Stimulated activated memory B cell treated with anti-CD40 and anti-IgM and Interleukin-4, amounts not matched to agents 10 μg/mL and 1 μg/mL and 100 μg/mL, for 72 hours (primary cell): Measurements from ENCODE around the gene YAF2.
A peak's percentile ranks its signal among the peaks of the same experiment; 100 is the strongest.
"Not testable (repeated sequence)": the region's sequence is repeated elsewhere in the genome, so short reads cannot be mapped to it uniquely, and the experiment has no call there.

ENCODE experiments used
- ATAC-seq: fragments of 150-1000 bp; cut with Tn5 transposase; 2 replicates; pipeline ENCODE4 v1.10.0; 2021
- H3K27ac Mint-ChIP-seq: one replicate; pipeline ENCODE4 v1.8.0; 2022; ENCODE audit warnings: mild to moderate bottlenecking, mixed read lengths
- H3K27me3 Mint-ChIP-seq: one replicate; pipeline ENCODE4 v1.8.0; 2022; ENCODE audit warnings: mixed read lengths
- H3K36me3 Mint-ChIP-seq: one replicate; pipeline ENCODE4 v1.8.0; 2022; ENCODE audit warnings: mixed read lengths
- H3K4me1 Mint-ChIP-seq: one replicate; pipeline ENCODE4 v1.8.0; 2022; ENCODE audit warnings: mixed read lengths
- H3K4me3 Mint-ChIP-seq: one replicate; pipeline ENCODE4 v1.8.0; 2022; ENCODE audit warnings: mild to moderate bottlenecking, moderate library complexity, mixed read lengths
- H3K9me3 Mint-ChIP-seq: one replicate; pipeline ENCODE4 v1.8.0; 2022; ENCODE audit warnings: mixed read lengths

Gene YAF2

DNA sequence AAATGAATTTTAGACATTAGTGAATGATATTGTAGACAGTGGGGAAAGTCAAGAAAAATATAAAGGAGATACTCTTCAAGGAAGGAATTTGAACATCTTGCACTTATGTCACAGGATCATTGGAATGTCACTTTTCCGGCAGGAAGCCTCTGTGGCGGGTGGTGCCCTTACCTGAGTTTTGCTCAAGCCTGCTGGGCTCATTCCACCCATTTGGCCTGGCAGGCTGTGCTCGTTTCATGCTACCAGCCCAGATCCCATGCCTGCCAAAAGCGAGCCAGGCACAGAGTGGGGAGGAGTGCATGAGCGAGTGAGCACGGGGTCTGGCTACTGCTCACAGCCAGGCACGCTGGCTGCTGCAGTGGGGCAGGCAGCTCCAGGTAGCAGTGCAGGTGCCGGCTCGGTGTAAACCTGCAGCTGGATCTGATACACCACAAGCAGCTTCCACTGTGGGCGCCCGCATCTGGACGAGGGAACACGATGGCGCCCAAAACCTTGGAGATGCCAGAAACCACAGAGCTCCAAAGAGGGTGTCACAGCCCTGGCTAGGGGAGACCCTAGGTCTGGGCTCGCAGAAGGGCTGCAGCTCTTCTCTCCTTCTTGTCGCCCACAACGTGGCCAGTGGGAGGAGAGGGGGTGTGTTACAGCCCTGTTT lies 28.7 kb upstream of the YAF2 start:
- ATAC-seq: no peak
- Mint-ChIP-seq H3K9me3 (no peaks in the 10 kb centered on the region), H3K27ac (no peak overlapping the region), H3K36me3 (no peaks in the 10 kb centered on the region), H3K27me3 (peaks cover 22% of the 10 kb centered on the region), H3K4me3 (no peak overlapping the region), H3K4me1 (no peaks in the 10 kb centered on the region)

DNA sequence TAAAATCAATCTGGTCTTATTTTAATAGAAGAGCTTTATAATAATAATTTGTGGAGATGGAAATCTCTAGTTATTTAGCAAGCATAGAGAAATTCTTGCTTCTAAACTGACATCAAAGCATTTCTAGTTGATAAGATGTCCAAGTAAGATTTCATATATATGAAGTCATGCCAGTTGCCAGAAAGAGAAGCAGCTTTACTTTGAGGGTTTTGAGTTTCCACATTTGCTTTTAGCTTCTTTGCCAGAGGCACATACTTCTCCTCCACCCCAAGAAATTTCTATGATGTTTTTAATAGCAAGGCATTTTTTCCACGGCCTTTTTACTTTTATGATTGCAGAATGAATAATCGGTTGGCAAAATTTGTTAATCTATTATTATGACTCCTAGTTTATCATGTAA lies 24.2 kb upstream of the YAF2 start:
- no peak for ATAC-seq
- H3K36me3 Mint-ChIP-seq: peaks cover 2% of the 10 kb centered on the region
- no peak overlapping the region for H3K27ac Mint-ChIP-seq
- no peaks in the 10 kb centered on the region for H3K4me1 Mint-ChIP-seq
- no peak overlapping the region for H3K4me3 Mint-ChIP-seq
- no peaks in the 10 kb centered on the region for H3K9me3 Mint-ChIP-seq
- peaks cover 13% of the 10 kb centered on the region for H3K27me3 Mint-ChIP-seq

DNA sequence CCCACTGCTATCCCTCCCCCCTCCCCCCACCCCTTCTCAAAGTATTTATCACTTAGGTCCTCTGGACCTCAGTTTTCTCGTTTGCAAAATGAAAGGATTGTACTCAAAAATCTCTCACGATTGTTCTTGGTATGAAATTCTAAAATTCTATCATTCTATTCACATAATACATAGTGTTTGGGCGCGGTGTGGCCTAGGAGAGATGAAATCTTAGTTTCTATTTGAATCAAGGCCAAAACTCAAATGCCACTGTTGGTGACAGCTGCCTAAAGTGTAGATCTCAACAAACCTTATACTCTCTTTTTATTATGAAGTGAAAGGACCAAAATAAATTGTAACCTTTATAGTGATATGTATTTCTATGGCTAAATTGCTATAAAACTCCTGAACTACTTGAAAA lies 23.7 kb upstream of the YAF2 start:
- no peaks in the 10 kb centered on the region for H3K9me3 Mint-ChIP-seq

DNA sequence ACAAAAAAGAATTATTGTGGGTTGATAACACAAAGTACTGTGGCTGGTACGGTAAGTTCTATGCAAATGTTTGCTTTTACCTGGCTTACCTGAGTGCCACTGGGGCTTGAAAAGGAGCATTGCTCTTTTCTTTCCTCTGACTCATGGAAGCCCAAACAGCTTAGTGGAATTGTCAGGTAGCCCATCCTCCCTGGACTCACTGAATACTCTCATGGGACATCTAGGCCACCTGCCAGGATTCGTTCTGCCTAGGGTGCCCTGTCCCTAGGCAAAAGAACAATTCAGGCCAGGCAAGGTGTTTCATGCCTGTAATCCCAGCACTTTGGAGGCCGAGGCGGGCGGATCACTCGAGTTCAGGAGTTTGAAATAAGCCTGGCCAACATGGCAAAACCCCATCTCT lies 22.5 kb upstream of the YAF2 start:
- no peaks in the 10 kb centered on the region for H3K4me1 Mint-ChIP-seq
- H3K36me3 Mint-ChIP-seq: peaks cover 5% of the 10 kb centered on the region
- no peak overlapping the region for H3K27ac Mint-ChIP-seq
- no peaks in the 10 kb centered on the region for H3K9me3 Mint-ChIP-seq
- peaks cover 9% of the 10 kb centered on the region for H3K27me3 Mint-ChIP-seq
- no peak overlapping the region for H3K4me3 Mint-ChIP-seq
- ATAC-seq: no peak

More for the DNA sequence above, 23.7 kb upstream of the YAF2 start:
- H3K4me3 Mint-ChIP-seq: no peak overlapping the region
- no peak overlapping the region for H3K27ac Mint-ChIP-seq
- H3K36me3 Mint-ChIP-seq: peaks cover 5% of the 10 kb centered on the region
- peaks cover 14% of the 10 kb centered on the region for H3K27me3 Mint-ChIP-seq
- ATAC-seq: no peak
- no peaks in the 10 kb centered on the region for H3K4me1 Mint-ChIP-seq

DNA sequence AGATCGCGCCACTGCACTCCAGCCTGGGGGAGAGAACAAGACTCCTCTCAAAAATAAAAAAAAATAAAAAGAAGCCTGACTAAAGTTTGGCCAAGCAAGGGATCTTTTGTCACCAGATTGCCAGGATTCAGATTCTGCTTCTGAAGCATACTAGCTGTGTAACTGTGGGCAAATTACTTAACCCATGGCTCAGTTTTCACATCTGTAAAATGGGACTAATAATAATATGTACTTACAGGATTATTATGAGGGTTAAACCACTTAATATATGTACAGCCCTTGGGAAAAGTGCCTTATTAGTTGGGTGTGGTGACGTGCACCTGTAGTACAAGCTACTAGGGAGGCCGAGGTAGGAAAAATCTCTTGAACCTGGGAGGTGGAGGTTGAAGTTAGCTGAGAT lies 21.7 kb upstream of the YAF2 start:
- no peak overlapping the region for H3K4me3 Mint-ChIP-seq
- H3K27me3 Mint-ChIP-seq: peaks cover 9% of the 10 kb centered on the region
- no peaks in the 10 kb centered on the region for H3K4me1 Mint-ChIP-seq
- H3K36me3 Mint-ChIP-seq: peaks cover 5% of the 10 kb centered on the region
- ATAC-seq: no peak
- no peaks in the 10 kb centered on the region for H3K9me3 Mint-ChIP-seq
- no peak overlapping the region for H3K27ac Mint-ChIP-seq

DNA sequence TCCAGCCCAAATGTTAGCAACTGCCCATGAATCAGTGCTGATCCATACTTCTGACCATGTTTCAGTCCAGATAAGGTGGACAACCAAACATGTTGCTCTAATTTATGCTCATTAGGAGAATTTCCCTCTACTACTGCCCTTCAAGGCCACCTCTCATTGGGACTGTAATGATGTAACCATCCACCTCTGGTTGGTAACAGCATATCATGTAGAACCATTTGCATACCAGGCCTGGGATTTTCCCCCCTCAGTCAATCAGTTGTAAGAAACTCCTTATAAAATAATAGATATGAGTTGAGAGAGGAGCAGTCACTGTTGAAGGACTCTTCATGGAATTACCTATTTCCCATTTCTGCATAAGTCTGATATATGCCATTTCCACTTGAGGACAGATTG lies 17.8 kb upstream of the YAF2 start:
- Mint-ChIP-seq H3K4me3 (no peak overlapping the region), H3K27ac (no peak overlapping the region), H3K27me3 (peaks cover 9% of the 10 kb centered on the region), H3K4me1 (no peaks in the 10 kb centered on the region), H3K9me3 (peaks cover 8% of the 10 kb centered on the region), H3K36me3 (peaks cover 11% of the 10 kb centered on the region)
- no peak for ATAC-seq

DNA sequence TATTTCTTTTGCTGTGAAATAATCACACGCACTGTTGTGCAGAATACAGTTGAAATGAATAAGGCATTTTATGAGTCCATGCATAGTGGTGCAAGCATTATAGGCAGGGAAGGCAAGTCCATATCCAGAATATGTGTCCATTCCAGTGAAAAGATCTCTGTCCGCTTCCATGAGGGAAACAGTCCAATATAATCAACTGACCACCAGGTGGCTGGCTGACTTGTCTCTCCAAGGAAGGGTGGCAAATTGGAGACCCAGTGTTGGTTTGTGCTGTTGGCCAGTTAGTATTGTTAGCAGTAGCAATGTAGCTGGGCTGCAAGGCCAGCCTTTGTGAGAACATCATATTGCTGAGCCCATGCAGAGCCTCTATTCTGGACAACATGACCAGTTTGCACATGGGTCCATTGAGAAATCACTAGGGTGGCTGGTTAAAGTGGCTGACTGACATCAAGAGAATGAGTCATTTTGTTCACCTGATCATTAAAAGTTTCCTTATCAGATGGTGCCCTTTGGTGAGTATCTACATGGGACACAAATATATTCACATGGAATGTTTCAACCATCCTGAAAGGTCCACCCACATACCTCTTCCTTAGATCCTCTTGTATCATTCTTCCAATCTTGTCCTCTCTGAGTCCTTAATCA lies 17.3 kb upstream of the YAF2 start:
- Mint-ChIP-seq H3K4me1 (no peaks in the 10 kb centered on the region), H3K4me3 (no peak overlapping the region), H3K9me3 (peaks cover 8% of the 10 kb centered on the region), H3K27ac (no peak overlapping the region), H3K36me3 (peaks cover 11% of the 10 kb centered on the region), H3K27me3 (peaks cover 9% of the 10 kb centered on the region)
- ATAC-seq: no peak

DNA sequence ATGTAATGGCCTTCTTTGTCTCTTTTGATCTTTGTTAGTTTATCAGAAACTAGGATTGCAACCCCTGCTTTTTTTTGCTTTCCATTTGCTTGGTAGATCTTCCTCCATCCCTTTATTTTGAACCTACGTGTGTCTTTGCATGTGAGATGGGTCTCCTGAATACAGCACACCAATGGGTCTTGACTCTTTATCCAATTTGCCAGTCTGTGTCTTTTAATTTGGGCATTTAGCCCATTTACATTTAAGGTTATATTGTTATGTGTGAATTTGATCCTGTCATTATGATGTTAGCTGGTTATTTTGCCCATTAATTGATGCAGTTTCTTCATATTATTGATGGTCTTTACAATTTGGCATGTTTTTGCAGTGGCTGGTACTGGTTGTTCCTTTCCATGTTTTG lies 14.6 kb upstream of the YAF2 start:
- H3K4me3 Mint-ChIP-seq, H3K9me3 Mint-ChIP-seq, ATAC-seq, H3K27ac Mint-ChIP-seq, H3K27me3 Mint-ChIP-seq, H3K4me1 Mint-ChIP-seq: not testable (repeated sequence)
- peaks cover 11% of the 10 kb centered on the region for H3K36me3 Mint-ChIP-seq

DNA sequence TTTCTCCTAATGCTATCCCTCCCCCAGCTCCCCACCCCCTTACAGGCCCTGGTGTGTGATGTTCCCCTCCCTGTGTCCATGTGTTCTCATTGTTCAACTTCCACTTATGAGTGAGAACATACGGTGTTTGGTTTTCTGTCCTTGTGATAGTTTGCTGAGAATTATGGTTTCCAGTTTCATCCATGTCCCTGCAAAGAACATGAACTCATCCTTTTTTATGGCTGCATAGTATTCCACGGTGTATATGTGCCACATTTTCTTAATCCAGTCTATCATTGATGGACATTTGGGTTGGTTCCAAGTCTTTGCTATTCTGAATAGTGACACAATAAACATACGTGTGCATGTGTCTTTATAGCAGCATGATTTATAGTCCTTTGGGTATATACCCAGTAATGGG lies 11.0 kb upstream of the YAF2 start:
- not testable (repeated sequence) for H3K4me3 Mint-ChIP-seq, H3K27me3 Mint-ChIP-seq, ATAC-seq, H3K4me1 Mint-ChIP-seq, H3K9me3 Mint-ChIP-seq, H3K27ac Mint-ChIP-seq, H3K36me3 Mint-ChIP-seq

DNA sequence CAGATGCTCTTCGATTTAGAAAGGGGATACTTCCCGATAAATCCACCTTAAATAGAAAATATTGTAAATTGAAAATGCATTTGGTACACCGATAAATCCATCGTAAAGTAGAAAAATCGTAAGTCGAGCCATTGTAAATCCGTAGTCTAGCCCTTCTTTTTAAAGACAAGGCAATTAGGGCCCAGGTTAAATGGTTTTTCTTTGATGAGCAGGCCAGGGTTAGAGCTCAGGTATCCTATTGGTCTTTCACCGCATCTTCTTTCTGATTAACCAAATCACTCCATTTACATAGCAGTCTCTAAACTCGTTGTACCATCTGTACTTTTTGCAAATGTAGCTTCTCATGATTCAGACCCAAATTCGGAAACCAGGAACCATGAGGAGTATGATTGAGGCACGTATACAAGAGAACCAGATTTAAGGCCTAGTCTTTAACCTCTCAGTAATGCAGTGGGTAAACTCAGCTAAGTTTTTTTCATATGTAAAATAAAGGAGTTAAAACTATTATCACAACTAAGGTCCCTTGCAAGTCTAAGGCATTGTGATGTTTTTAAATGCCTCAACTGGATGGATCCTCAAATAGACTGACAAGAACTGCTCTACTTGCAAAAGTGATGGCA lies 2.2 kb upstream of the YAF2 start:
- H3K4me1 Mint-ChIP-seq: peaks cover 27% of the 10 kb centered on the region
- H3K27me3 Mint-ChIP-seq: no peaks in the 10 kb centered on the region
- no peak overlapping the region for H3K4me3 Mint-ChIP-seq
- no peak overlapping the region for H3K27ac Mint-ChIP-seq
- no peak for ATAC-seq
- H3K36me3 Mint-ChIP-seq: peaks cover 8% of the 10 kb centered on the region
- H3K9me3 Mint-ChIP-seq: no peaks in the 10 kb centered on the region

DNA sequence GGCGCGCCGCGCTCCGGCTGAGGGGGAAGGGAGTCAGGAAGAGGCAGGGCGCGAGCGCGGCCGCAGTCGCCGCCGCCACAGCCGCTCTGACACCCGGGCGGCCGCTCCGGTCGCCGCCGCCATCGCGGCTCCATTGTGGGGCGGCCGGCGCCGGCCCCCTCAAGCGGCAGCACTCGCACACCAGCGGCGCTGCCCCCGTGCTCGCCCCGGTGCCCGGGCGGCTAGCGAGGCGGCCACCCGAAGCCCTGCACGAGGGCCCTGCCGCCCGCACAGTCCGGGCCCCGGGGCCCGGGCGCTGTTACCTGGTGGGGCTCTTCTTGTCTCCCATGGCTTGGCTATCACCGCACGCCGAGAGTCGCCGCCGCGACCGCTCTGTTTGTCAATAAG lies 202 bp downstream of the YAF2 start:
- no peaks in the 10 kb centered on the region for H3K9me3 Mint-ChIP-seq
- ATAC-seq: peak; percentile 73
- H3K4me3 Mint-ChIP-seq: peak overlapping the region; percentile 92
- peaks cover 21% of the 10 kb centered on the region for H3K36me3 Mint-ChIP-seq
- H3K27ac Mint-ChIP-seq: peak overlapping the region; percentile 85
- peaks cover 39% of the 10 kb centered on the region for H3K4me1 Mint-ChIP-seq
- H3K27me3 Mint-ChIP-seq: no peaks in the 10 kb centered on the region

DNA sequence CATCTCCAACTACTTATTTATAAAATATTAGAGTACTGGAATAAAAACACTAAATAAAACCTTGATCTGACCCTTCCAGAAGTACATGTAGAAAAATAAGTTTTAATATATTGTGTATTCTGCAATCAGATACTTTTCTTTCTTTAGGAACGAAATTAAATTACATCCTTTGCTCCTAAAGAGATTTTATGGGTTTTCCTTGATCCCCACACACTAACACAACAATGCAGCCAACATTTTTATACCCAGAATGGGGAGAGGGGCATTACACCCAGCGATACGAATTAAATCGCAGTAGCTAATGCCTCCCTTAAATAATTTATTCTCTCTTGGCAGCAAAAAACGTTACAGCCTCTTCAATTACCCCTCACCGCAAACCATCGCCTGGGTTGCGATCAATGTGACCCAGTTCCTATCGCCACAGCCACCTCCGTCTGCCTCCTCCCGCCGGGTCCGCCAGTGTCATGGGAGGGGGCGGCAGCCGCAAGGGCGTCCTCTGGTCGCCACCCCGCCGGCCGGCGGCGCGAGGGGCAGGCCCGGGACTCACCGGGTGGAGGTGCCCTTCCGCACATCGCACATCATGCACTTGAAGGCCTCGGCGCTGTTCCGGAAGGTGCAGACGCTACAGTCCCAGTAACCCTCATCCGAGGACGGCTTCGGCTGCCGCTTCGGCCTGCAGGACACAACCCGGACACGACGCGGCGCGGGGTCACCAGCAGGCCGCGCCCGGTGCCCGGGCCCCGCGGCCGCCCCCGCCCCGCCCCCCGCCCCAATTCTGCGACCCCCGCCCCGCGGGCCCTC lies 796 bp downstream of the YAF2 start:
- peak; percentile 92 for ATAC-seq
- Mint-ChIP-seq H3K36me3 (peaks cover 21% of the 10 kb centered on the region), H3K27me3 (no peaks in the 10 kb centered on the region), H3K9me3 (no peaks in the 10 kb centered on the region), H3K4me3 (peak overlapping the region; percentile 88), H3K27ac (peak overlapping the region; percentile 85), H3K4me1 (peaks cover 45% of the 10 kb centered on the region)

DNA sequence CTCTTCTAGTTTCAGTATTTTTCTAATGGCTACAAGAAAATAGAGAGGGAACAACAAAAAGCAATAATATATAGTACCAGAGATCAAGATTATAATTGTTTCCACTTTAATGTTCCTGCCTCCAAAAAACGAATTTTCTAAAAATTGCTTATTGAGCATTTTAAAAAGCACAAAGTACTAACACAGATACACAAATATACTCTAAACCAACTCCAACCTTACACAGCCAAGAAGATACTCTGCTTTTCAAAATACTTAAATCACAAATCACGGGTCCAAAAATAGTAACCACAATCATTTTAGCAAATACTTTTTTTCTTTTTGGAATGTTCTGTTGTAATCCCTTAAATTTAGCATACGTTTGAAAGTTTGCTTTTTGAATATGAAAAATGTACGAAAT lies 2.0 kb downstream of the YAF2 start:
- H3K9me3 Mint-ChIP-seq: no peaks in the 10 kb centered on the region
- H3K36me3 Mint-ChIP-seq: peaks cover 21% of the 10 kb centered on the region
- H3K27me3 Mint-ChIP-seq: no peaks in the 10 kb centered on the region
- peak overlapping the region; percentile 34 for H3K27ac Mint-ChIP-seq
- H3K4me3 Mint-ChIP-seq: no peak overlapping the region
- H3K4me1 Mint-ChIP-seq: peaks cover 46% of the 10 kb centered on the region
- no peak for ATAC-seq

DNA sequence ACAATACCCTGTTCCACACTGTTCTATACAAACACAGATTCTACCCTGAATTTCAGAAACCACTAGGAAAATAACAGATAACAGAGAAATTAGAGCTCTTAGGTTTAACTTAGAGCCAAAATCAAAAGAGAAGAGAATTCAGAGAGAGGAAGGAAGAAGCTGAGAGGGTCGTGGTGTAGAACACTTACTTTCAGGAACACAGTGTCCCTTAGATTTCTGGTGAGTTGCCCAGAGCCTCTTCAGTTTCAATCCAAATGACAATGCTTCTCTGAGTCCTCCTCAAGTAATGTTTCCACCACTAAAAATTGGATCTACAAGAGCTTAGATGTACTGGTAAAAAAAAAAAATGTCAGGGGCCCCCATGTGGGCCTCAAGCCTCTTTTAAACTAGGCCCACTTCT lies 2.6 kb downstream of the YAF2 start:
- no peaks in the 10 kb centered on the region for H3K27me3 Mint-ChIP-seq
- H3K4me3 Mint-ChIP-seq: no peak overlapping the region
- peak overlapping the region; percentile 34 for H3K27ac Mint-ChIP-seq
- ATAC-seq: no peak
- no peaks in the 10 kb centered on the region for H3K9me3 Mint-ChIP-seq
- H3K36me3 Mint-ChIP-seq: peaks cover 24% of the 10 kb centered on the region
- H3K4me1 Mint-ChIP-seq: peaks cover 49% of the 10 kb centered on the region

DNA sequence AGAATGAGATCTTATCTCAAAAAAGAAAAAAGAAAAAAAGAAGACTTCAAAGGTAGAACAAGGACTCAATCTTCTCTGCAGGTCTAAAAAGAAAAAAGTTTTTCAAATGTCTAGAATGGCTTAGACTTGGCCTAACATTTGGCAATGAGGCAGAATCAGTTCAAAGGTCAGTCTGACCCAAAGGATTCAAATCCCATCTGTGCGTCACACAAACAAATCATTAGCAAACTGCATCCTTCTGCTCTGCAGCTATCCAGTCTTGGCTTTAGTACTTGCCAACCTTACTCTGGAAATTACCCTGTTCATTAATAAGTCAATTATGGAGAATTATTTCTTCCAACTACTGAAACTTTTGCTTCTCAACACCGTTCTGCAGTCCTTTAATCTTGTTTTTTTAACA lies 3.1 kb downstream of the YAF2 start:
- H3K9me3 Mint-ChIP-seq: no peaks in the 10 kb centered on the region
- ATAC-seq: no peak
- no peaks in the 10 kb centered on the region for H3K27me3 Mint-ChIP-seq
- no peak overlapping the region for H3K4me3 Mint-ChIP-seq
- H3K36me3 Mint-ChIP-seq: peaks cover 28% of the 10 kb centered on the region
- peaks cover 54% of the 10 kb centered on the region for H3K4me1 Mint-ChIP-seq
- peak overlapping the region; percentile 34 for H3K27ac Mint-ChIP-seq
